HG02763 (cell line): ENCODE measurements around the gene HSD17B3.
"Not testable (repeated sequence)": the region's sequence is repeated elsewhere in the genome, so short reads cannot be mapped to it uniquely, and the experiment has no call there.

ENCODE experiments used
- ATAC-seq: cut with Tn5 transposase; IDR thresholded peaks from one replicate; pipeline ENCODE4 v1.9.1; 2021; ENCODE audit warnings: mild to moderate bottlenecking, moderate library complexity; ENCODE audit not compliant: unreplicated experiment

HSD17B3 gene

GRCh38 chr9:96302021-96302420 is at the start of gene HSD17B3:
Gene HSD17B3, minus strand, starts transcription at chr9:96302176. Its CDS starts 72 bp downstream, at chr9:96302104.
- ATAC-seq = no peak

GRCh38 chr9:96350866-96351265 is 48.9 kb upstream of the HSD17B3 start:
- ATAC-seq = no peak

GRCh38 chr9:96348261-96348660 is 46.3 kb upstream of the HSD17B3 start:
- no peak for ATAC-seq

DNA sequence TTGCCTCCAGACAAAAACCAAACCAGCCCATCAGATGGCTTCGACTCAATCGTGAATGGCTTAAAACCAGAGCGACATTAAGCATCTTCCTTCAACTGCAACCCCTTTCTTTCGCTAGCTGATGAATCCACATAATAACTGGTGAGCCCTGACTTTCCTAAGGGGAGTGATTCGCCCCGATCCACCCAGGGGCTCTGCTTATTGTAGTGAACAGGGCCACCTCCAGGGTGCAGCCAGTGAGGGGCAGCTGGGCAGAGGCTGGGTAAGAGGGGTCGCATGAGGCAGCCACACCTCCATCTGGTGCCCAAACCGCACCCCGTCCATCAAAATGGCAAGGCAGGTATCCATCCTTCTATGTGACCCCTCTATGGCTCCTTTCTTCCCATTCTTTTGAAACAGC is 43.6 kb upstream of the HSD17B3 start:
- no peak for ATAC-seq

GRCh38 chr9:96344458-96345180 is 42.6 kb upstream of the HSD17B3 start:
- ATAC-seq = no peak

- ATAC-seq = no peak
These were observed 41.8 kb upstream of the HSD17B3 start for GRCh38 chr9:96343515-96344360.

DNA sequence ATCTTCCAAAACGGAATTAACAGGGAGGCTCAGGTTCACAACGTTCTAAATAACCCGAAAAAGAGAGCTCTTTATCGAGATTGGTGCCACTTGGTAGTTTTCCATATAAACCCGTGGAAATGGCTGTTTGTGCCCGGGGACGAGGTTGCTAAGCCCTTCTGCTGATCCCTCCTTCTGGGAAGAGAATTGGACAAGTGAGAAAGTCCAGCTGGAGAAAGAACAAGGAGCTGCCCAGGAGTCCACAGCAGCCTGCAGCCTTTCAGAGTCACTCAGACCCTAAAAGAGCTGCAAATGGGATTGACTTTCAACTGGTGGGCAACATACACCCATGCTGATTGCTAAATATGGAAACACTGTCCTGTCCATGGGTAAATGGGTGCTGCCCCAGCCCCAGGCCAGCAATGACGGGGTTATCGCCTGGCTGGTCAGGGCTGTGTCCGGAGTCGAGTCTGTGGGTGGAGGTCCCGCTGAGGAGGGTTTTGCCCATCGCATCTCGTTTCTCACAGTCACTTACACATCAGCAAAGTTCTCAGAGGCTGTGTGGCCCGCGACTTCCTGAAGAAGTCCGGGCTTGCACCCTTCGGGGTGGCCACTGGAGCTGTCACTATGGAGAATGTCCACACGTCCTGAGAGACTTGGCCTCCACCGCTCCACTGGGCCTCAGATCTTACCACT is 40.7 kb upstream of the HSD17B3 start:
- ATAC-seq = no peak

- ATAC-seq = no peak
These were observed 38.7 kb upstream of the HSD17B3 start for GRCh38 chr9:96340707-96341106.

- no peak for ATAC-seq
These were observed 36.3 kb upstream of the HSD17B3 start for GRCh38 chr9:96338299-96338698.

DNA sequence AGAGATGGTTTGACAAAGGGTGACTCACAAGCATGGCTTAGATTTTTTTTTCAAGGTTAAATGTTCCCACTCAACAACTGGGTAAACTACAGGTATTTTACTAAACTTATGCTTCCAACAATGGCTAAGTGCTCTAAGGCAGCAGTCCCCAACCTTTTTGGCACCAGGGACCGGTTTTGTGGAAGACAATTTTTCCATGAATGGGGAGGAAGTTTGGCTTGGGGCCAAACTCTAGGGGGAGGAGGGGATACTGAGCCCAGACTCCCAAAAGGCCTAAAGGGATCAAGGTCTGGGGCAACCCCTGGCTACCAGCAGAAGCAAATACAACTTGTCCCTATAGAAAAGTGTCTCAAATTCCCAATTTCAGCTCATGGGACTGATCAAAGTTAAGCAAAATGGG is 32.0 kb upstream of the HSD17B3 start:
- ATAC-seq = no peak

DNA sequence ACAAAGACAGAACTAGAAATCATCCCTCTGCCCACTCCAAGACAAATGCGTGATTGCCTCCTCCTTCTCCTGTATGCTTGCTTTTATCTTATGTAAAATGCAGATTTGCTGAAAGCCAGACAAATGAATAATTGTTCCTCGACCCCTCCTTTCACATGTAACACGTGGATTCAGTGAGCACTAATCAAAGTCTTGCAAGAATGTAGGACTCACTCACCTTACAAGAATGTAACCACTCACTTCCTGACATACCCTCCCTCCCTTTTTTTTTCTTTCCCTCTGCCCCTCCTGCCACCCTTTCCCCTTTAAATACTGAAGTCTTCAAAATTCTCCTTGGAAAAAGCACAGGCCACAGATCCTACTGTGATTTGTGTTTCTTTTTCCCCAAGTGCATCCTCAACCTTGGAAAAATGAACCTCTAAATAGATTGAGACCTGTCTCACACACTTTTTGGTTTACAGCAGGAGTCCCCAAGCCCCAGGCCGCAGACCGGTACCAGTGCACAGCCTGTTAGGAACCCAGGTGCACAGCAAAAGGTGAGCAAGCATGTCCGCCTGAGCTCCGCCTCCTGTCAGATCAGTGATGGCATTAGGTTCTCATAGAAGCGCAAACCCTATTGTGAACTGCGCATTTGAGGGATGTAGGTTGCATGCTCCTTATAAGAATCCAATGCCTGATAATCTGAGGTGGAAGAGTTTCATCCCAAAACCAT is 29.4 kb upstream of the HSD17B3 start:
- ATAC-seq = no peak

- ATAC-seq = no peak
These were observed 25.8 kb upstream of the HSD17B3 start for GRCh38 chr9:96327694-96328352.

GRCh38 chr9:96323169-96323568 is 21.2 kb upstream of the HSD17B3 start:
- no peak for ATAC-seq

GRCh38 chr9:96322736-96323135 is 20.8 kb upstream of the HSD17B3 start:
- ATAC-seq = not testable (repeated sequence)

GRCh38 chr9:96322210-96322609 is 20.2 kb upstream of the HSD17B3 start:
- not testable (repeated sequence) for ATAC-seq

GRCh38 chr9:96321515-96321914 is 19.5 kb upstream of the HSD17B3 start:
- ATAC-seq = no peak

- ATAC-seq = no peak
These were observed 18.8 kb upstream of the HSD17B3 start for GRCh38 chr9:96320749-96321280.

- no peak for ATAC-seq
These were observed 17.1 kb upstream of the HSD17B3 start for GRCh38 chr9:96318921-96319565.

- ATAC-seq = no peak
These were observed 15.5 kb upstream of the HSD17B3 start for GRCh38 chr9:96317335-96317980.
